ENCODE data around the gene NIPAL3. TPM values are rescaled to one million over a fixed set of nuclear protein-coding genes. Genes with fewer than 3 reads are reported as not detected.

Gene NIPAL3
- total RNA-seq, 1 experiment from 2014 or later = 11.2 TPM

DNA sequence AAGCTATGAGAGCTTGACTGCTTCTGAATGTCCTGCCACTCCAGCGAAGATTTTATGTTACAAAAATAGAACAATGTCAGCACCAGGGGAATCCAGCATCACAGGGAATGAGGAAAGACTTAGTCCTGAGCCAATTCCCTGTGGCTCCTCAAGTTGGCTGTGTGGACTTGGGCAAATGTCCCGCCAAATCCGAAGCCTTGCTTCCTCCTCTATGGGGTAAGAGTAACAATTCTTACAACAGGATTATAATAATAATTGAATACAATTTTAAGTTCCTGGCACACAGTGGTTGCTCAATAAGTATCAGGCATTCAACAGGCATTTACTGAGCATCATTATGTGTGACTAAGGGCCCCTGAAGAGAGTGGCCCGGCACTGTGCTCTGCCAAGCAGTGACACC lies 46.4 kb upstream of the NIPAL3 start:
- CTCF ChIA-PET = interaction anchor here (1.1 to 1.2 kb wide), 2 partner anchors 167 to 170 kb away, joined by 4 to 5 read pairs; no protein-coding TSS in a partner anchor
- no peak for TF ChIP-seq FOXP1 (CRISPR knock-in tag; IDR thresholded peaks at IDR 0.05; ENCODE audit: borderline replicate concordance)
- TF ChIP-seq NFATC4 (CRISPR knock-in tag; IDR thresholded peaks at IDR 0.05) = no peak
- no peak for TF ChIP-seq NR2C2 (CRISPR knock-in tag; IDR thresholded peaks at IDR 0.05)
- TF ChIP-seq, protein P1, sequence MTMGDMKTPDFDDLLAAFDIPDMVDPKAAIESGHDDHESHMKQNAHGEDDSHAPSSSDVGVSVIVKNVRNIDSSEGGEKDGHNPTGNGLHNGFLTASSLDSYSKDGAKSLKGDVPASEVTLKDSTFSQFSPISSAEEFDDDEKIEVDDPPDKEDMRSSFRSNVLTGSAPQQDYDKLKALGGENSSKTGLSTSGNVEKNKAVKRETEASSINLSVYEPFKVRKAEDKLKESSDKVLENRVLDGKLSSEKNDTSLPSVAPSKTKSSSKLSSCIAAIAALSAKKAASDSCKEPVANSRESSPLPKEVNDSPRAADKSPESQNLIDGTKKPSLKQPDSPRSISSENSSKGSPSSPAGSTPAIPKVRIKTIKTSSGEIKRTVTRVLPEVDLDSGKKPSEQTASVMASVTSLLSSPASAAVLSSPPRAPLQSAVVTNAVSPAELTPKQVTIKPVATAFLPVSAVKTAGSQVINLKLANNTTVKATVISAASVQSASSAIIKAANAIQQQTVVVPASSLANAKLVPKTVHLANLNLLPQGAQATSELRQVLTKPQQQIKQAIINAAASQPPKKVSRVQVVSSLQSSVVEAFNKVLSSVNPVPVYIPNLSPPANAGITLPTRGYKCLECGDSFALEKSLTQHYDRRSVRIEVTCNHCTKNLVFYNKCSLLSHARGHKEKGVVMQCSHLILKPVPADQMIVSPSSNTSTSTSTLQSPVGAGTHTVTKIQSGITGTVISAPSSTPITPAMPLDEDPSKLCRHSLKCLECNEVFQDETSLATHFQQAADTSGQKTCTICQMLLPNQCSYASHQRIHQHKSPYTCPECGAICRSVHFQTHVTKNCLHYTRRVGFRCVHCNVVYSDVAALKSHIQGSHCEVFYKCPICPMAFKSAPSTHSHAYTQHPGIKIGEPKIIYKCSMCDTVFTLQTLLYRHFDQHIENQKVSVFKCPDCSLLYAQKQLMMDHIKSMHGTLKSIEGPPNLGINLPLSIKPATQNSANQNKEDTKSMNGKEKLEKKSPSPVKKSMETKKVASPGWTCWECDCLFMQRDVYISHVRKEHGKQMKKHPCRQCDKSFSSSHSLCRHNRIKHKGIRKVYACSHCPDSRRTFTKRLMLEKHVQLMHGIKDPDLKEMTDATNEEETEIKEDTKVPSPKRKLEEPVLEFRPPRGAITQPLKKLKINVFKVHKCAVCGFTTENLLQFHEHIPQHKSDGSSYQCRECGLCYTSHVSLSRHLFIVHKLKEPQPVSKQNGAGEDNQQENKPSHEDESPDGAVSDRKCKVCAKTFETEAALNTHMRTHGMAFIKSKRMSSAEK (CRISPR knock-in tag; IDR thresholded peaks at IDR 0.05; ENCODE audit: borderline replicate concordance) = no peak
- TF ChIP-seq, protein P2, sequence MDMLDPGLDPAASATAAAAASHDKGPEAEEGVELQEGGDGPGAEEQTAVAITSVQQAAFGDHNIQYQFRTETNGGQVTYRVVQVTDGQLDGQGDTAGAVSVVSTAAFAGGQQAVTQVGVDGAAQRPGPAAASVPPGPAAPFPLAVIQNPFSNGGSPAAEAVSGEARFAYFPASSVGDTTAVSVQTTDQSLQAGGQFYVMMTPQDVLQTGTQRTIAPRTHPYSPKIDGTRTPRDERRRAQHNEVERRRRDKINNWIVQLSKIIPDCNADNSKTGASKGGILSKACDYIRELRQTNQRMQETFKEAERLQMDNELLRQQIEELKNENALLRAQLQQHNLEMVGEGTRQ (CRISPR knock-in tag; IDR thresholded peaks at IDR 0.05) = no peak
- no peak for TF ChIP-seq JAZF1 (CRISPR knock-in tag; IDR thresholded peaks at IDR 0.05)
- TF ChIP-seq CREB1 (CRISPR knock-in tag; IDR thresholded peaks at IDR 0.05) = no peak
- TF ChIP-seq, protein P3, sequence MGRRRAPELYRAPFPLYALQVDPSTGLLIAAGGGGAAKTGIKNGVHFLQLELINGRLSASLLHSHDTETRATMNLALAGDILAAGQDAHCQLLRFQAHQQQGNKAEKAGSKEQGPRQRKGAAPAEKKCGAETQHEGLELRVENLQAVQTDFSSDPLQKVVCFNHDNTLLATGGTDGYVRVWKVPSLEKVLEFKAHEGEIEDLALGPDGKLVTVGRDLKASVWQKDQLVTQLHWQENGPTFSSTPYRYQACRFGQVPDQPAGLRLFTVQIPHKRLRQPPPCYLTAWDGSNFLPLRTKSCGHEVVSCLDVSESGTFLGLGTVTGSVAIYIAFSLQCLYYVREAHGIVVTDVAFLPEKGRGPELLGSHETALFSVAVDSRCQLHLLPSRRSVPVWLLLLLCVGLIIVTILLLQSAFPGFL (CRISPR knock-in tag; IDR thresholded peaks at IDR 0.05; ENCODE audit: borderline replicate concordance) = no peak
- TF ChIP-seq ZNF416 (CRISPR knock-in tag; IDR thresholded peaks at IDR 0.05) = no peak
- TF ChIP-seq, protein P4, sequence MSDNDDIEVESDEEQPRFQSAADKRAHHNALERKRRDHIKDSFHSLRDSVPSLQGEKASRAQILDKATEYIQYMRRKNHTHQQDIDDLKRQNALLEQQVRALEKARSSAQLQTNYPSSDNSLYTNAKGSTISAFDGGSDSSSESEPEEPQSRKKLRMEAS (CRISPR knock-in tag; IDR thresholded peaks at IDR 0.05) = no peak
- TF ChIP-seq CBFB (CRISPR knock-in tag; IDR thresholded peaks at IDR 0.05; ENCODE audit: low read depth) = no peak
- no peak for TF ChIP-seq CREM (CRISPR knock-in tag; IDR thresholded peaks at IDR 0.05)
- no peak for TF ChIP-seq ELF4 (CRISPR knock-in tag; IDR thresholded peaks at IDR 0.05; ENCODE audit: low read depth)
- TF ChIP-seq, protein P5, sequence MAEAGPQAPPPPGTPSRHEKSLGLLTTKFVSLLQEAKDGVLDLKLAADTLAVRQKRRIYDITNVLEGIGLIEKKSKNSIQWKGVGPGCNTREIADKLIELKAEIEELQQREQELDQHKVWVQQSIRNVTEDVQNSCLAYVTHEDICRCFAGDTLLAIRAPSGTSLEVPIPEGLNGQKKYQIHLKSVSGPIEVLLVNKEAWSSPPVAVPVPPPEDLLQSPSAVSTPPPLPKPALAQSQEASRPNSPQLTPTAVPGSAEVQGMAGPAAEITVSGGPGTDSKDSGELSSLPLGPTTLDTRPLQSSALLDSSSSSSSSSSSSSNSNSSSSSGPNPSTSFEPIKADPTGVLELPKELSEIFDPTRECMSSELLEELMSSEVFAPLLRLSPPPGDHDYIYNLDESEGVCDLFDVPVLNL (CRISPR knock-in tag; IDR thresholded peaks at IDR 0.05; ENCODE audit: borderline replicate concordance, low read depth) = no peak
- no peak for TF ChIP-seq NFE2L1 (CRISPR knock-in tag; IDR thresholded peaks at IDR 0.05)

DNA sequence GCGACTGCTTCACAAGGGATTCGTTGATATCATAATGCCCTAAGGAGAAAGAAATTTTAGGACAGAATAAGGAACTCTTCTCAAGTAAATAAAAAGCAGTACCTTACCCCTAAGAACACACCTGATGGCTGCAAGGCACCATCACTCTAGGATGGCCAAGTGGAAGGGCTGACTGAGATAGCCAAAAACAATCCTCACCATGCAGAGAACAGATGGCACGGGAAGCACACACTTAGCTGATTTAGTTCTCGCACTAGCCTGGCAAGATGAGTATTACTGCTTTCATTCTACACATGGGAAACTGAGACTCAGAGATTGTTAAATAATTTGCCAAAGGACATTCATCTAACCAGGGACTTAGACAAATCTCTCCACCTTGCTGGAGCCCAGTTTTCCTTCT lies 45.8 kb upstream of the NIPAL3 start:
- no peak for DNase-seq (ENCODE audit: low spot score)
- TF ChIP-seq, protein P5 (CRISPR knock-in tag; IDR thresholded peaks at IDR 0.05; ENCODE audit: borderline replicate concordance, low read depth) = no peak
- TF ChIP-seq ZNF232 (CRISPR knock-in tag; IDR thresholded peaks at IDR 0.05) = no peak
- no peak for TF ChIP-seq NFATC4 (CRISPR knock-in tag; IDR thresholded peaks at IDR 0.05)
- TF ChIP-seq, protein P6, sequence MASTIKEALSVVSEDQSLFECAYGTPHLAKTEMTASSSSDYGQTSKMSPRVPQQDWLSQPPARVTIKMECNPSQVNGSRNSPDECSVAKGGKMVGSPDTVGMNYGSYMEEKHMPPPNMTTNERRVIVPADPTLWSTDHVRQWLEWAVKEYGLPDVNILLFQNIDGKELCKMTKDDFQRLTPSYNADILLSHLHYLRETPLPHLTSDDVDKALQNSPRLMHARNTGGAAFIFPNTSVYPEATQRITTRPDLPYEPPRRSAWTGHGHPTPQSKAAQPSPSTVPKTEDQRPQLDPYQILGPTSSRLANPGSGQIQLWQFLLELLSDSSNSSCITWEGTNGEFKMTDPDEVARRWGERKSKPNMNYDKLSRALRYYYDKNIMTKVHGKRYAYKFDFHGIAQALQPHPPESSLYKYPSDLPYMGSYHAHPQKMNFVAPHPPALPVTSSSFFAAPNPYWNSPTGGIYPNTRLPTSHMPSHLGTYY (CRISPR knock-in tag; IDR thresholded peaks at IDR 0.05) = no peak
- TF ChIP-seq NR3C1 (CRISPR knock-in tag; conservative IDR thresholded peaks at IDR 0.05; ENCODE audit: low read depth) = no peak
- TF ChIP-seq CREB1 (CRISPR knock-in tag; IDR thresholded peaks at IDR 0.05) = no peak
- no peak for TF ChIP-seq IRF2 (CRISPR knock-in tag; IDR thresholded peaks at IDR 0.05; ENCODE audit: borderline replicate concordance, low read depth)
- TF ChIP-seq CREM (CRISPR knock-in tag; IDR thresholded peaks at IDR 0.05) = no peak
- TF ChIP-seq ZNF423 (CRISPR knock-in tag; IDR thresholded peaks at IDR 0.05) = no peak
- no peak for TF ChIP-seq TP53 (CRISPR knock-in tag; IDR thresholded peaks at IDR 0.05)
- no peak for TF ChIP-seq SMAD4 (CRISPR knock-in tag; IDR thresholded peaks at IDR 0.05)

More for the DNA sequence above, 46.4 kb upstream of the NIPAL3 start:
- Mint-ChIP-seq H3K4me3 (no peak overlapping the region), H3K9me3 (no peaks in the 10 kb centered on the region), H3K4me1 (peaks cover 7% of the 10 kb centered on the region; the same call in 1 of the 2 replicates), H3K36me3 (no peaks in the 10 kb centered on the region), H3K27ac (no peak overlapping the region), H3K27me3 (ENCODE audit: low read depth) (no peaks in the 10 kb centered on the region)
- POLR2A ChIA-PET = no interaction called here
- ATAC-seq = no peak
- DNase-seq (ENCODE audit: low spot score) = no peak

More for the DNA sequence above, 45.8 kb upstream of the NIPAL3 start:
- no peaks in the 10 kb centered on the region for H3K27me3 Mint-ChIP-seq (ENCODE audit: low read depth)
- H3K4me1 Mint-ChIP-seq = peaks cover 9% of the 10 kb centered on the region
- no peak overlapping the region for H3K4me3 Mint-ChIP-seq
- no peak overlapping the region for H3K27ac Mint-ChIP-seq
- ChIA-PET CTCF (no interaction called here), POLR2A (no interaction called here)
- ATAC-seq = no peak
- no peaks in the 10 kb centered on the region for H3K36me3 Mint-ChIP-seq
- no peaks in the 10 kb centered on the region for H3K9me3 Mint-ChIP-seq
